Epithelial cell of esophagus (primary cell): ENCODE measurements around the gene COPZ2.
A peak's percentile ranks its signal among the peaks of the same experiment; 100 is the strongest.
"Not testable (repeated sequence)": the region's sequence is repeated elsewhere in the genome, so short reads cannot be mapped to it uniquely, and the experiment has no call there.

Source experiments
- DNase-seq: peaks from one replicate; pipeline ENCODE4 v3.0.0; 2010; ENCODE audit warnings: low read depth
- H3K4me3 ChIP-seq: 2 replicates; pipeline ENCODE4 v1.5.1; 2011; ENCODE audit warnings: mild to moderate bottlenecking, low read length, control low read depth
- TF ChIP-seq, protein P1 (sequence below): IDR thresholded peaks from 2 replicates; pipeline ENCODE4 v1.5.1; 2011; ENCODE audit warnings: low read depth, mild to moderate bottlenecking, low read length, control low read depth, inconsistent platforms; ENCODE audit not compliant: insufficient read depth; ENCODE audit errors: missing control alignments

Gene COPZ2

DNA sequence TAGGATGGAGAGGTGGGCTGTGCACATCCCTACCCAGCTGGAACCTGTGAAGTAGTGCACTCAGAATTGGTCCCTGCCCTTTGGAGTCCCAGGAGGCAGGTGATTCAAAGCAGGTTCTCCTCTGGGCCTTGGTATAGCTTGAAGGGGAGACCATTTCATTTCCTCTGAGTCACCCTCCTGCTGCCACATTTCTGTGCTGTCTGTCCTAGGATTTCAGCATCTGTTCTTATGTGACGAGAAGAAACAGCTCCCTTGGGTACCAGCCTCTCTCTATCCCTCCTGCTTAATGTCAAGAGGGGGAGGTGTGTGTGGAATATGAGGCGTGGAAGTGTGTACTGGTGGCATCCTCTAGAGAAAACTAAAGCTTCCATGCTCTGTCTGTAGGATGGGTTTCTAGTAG, 5.6 kb upstream of the COPZ2 start:
- no peak overlapping the region for H3K4me3 ChIP-seq
- TF ChIP-seq, protein P1, sequence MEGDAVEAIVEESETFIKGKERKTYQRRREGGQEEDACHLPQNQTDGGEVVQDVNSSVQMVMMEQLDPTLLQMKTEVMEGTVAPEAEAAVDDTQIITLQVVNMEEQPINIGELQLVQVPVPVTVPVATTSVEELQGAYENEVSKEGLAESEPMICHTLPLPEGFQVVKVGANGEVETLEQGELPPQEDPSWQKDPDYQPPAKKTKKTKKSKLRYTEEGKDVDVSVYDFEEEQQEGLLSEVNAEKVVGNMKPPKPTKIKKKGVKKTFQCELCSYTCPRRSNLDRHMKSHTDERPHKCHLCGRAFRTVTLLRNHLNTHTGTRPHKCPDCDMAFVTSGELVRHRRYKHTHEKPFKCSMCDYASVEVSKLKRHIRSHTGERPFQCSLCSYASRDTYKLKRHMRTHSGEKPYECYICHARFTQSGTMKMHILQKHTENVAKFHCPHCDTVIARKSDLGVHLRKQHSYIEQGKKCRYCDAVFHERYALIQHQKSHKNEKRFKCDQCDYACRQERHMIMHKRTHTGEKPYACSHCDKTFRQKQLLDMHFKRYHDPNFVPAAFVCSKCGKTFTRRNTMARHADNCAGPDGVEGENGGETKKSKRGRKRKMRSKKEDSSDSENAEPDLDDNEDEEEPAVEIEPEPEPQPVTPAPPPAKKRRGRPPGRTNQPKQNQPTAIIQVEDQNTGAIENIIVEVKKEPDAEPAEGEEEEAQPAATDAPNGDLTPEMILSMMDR = no peak
- peak; percentile 65 for DNase-seq

DNA sequence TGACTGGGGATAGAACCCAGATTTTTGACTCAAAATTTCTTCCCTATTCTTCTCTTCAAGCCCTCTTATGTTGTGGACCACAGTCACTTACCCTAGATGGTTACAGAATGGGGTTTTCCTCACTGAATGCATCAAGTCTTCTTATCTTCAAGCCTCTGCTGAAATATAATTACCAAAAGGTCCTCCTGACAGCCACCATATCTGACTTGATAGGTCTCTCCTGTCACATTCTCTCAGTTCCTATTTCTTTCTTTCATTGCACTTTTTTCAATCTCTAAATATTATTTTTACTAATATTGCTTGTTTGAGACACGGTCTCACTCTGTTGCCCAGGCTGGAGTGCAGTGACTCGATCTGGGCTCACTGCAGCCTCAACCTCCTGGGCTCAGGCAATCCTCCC, 1.1 kb upstream of the COPZ2 start:
- no peak overlapping the region for H3K4me3 ChIP-seq
- DNase-seq = no peak
- TF ChIP-seq, protein P1 = no peak

- no peak for DNase-seq
- peak overlapping the region; percentile 11 for H3K4me3 ChIP-seq
- TF ChIP-seq, protein P1 = no peak
These were observed 284 bp upstream of the COPZ2 start for GRCh38 chr17:48037838-48038323.

DNA sequence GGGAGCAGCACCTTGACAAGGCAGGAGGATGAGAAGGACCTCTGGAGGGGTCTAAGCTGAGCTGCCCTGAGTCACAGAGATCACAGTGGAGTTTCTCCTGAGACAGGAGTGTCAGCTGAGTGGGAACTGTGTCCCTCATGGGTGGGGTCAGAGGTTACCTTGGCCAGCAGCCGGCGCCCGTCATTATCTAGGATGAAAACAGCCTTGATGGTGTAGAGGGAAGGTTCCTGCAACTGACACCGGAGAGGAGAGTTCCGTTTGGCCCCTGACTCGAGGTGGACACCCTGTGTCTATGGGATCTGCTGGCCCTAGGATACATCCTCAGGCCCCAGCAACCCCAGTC, 933 bp downstream of the COPZ2 start:
- H3K4me3 ChIP-seq = peak overlapping the region; percentile 50
- DNase-seq = no peak
- TF ChIP-seq, protein P1 = no peak

DNA sequence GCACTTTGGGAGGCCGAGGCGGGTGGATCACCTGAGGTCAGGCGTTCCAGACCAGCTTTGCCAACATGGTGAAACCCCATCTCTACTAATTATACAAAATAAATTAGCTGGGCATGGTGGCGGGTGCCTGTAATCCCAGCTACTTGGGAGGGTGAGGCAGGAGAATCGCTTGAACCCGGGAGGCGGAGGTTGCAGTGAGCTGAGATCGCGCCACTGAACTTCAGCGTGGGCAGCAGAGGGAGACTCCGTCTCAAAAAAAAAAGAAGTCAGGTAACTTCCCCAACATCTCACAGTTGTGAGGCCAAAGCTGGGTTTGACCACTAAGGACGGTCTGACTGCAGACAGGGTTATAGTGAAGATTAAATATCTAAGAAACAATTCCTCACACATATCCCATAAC, 2.9 kb downstream of the COPZ2 start:
- H3K4me3 ChIP-seq, DNase-seq: not testable (repeated sequence)

- no peak for DNase-seq
- no peak overlapping the region for H3K4me3 ChIP-seq
- TF ChIP-seq, protein P1 = no peak
These were observed 5.6 kb downstream of the COPZ2 start for GRCh38 chr17:48031966-48032365.

DNA sequence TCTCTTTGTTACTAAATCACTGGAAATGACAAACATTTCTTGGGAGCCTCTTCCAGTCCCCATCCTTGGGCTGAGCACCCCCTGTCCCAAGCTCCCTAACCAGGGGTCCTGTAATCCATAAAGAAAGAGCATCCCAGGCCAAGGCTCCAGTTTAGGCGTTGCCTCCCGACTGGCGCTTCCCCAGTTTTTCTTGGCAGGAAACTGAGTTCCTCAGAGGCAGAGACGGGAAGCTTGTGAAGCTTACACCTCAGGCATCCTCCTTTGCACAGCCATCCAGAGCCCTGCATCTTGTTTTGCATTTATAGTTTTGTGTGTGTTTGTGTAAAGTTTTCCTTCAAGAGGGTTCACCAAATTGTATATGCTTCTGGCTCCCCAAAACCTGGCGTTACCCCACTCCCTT, 7.1 kb downstream of the COPZ2 start:
- no peak for DNase-seq
- TF ChIP-seq, protein P1 = no peak
- no peak overlapping the region for H3K4me3 ChIP-seq

GRCh38 chr17:48028736-48029135, 8.9 kb downstream of the COPZ2 start:
- no peak for DNase-seq
- H3K4me3 ChIP-seq = no peak overlapping the region
- TF ChIP-seq, protein P1 = no peak
